Head of caudate nucleus (tissue), 42 donors: Measurements from ENCODE around the gene F10.
"Not testable (repeated sequence)": the region's sequence is repeated elsewhere in the genome, so short reads cannot be mapped to it uniquely, and the experiment has no call there.

ENCODE experiments used
- DNase-seq, 42 donors: peaks; one replicate each; pipeline versions ENCODE4 v3.0.0 to v3.0.0-alpha.2; 2020 to 2021; ENCODE audit warnings: mixed read lengths in 7 of 42
- intact Hi-C: fragments of 100-400 bp; cut with DNase I; formaldehyde crosslinking; loops from one replicate; pipeline ENCODE4 v1.15.0; 2022

Gene F10

DNA sequence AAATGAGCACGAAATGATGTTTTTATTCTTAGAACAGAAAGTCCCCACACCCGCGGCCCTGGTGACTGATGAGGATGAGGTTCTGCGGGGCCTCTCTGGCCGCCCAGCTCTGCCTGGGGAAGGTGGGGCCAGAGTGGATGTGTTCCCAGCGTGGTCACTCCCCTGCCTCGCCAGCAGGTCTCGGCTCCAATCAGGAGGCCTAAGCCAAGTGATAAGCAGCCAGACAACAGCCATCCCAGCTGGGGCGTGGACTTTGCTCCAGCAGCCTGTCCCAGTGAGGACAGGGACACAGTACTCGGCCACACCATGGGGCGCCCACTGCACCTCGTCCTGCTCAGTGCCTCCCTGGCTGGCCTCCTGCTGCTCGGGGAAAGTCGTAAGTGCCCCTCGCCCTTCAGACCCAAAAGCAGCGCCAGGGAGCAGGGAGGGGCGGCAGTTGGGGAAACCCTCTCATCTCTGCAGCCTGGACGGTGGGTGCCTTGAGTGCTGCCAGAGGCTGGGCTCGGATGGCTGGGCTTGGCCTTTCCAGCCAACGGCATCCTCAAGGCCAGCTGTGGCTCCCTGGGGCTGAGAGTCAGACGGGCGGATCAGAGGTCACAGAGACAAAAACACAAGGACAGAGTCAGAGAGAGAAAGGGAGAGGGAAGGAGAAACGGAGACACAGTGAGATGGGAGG is at the start of gene F10:
Gene F10 (plus strand): TSS at position 250 of the 676 bp plus-strand sequence. CDS start 57 bp downstream, at position 307.
- intact Hi-C loops: no loop called here
- DNase-seq: peak in 12 of 42 donors; percentile 7 to 40 (median 16)

DNA sequence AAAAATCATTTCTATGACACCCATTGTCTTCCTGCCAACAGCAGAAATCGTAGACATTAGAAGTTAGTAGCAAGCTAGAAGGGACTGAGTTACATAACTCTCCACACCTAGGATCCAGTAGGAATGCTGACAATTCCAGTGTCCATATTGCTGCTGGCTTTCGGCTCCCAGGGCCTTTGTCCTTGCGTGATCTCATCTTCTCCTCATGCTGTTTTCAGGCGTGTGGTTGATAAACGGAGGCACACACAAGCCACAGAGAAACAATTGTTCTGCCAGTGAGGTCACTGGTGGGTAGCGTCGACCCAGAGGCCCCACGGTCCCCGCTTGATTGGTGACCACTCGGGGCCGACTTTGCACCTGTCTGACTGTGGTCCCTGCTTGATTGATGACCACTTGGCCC is 48.7 kb upstream of the F10 start:
- DNase-seq: peak in 2 of 42 donors; percentile 1 to 47
- intact Hi-C loops: no loop called here

DNA sequence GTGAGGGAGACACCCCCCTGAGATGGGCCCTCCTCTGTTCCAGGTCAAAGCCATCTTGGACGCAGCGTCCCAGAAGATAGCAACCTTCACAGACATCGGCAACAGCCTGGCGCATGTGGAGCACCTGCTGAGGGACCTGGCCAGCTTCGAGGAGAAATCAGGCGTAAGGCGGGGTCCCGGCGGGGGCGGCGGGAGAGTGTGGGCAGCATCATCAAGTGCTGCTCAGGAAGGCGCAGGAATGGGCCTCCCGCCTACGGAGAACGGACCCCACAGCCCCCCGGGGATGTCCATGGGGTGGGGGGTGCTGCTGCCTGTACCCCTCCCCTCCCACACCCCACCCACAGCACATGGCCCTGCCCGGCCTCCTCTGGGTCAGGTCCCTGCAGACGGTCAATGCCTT is 48.2 kb upstream of the F10 start:
- DNase-seq: peak in 1 of 42 donors; percentile 3
- intact Hi-C loops: no loop called here

DNA sequence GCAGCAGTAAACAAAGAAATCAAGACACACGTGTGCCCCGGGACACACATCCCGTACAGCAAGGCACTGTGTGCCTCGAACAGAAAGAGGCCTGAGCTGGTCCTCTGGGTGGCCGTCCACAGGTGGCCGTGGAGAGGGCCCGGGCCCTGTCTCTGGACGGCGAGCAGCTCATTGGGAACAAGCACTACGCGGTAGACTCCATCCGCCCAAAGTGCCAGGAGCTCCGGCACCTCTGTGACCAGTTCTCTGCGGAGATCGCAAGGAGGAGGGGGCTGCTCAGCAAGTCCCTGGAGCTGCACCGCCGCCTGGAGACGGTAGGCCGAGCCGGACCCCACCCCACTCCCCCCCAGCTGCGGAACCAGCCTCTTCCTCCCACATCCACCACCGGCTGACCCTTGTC is 47.7 kb upstream of the F10 start:
- intact Hi-C loops: no loop called here
- DNase-seq: peak in 1 of 42 donors; percentile 3

DNA sequence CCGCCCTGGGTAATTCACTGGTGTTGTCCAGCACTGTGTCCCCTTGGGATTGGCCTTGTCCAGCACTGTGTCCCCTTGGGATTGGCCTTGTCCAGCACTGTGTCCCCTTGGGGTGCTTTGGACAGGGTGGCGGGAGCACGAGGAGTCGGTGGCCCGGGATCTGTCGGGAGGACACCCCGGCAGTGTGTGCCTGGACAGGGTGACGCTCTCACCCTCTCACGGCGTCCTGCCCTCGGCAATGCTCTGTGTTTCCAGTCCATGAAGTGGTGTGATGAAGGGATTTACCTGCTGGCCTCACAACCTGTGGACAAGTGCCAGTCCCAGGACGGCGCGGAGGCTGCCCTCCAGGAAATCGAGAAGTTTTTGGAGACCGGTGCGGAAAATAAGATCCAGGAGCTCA is 46.9 kb upstream of the F10 start:
- intact Hi-C loops: no loop called here
- DNase-seq: peak in 1 of 42 donors; percentile 1

- DNase-seq: peak in 1 of 42 donors; percentile 3
- intact Hi-C loops: no loop called here
Observed at GRCh38 chr13:113076681-113077401, 45.8 kb upstream of the F10 start.

GRCh38 chr13:113077566-113077952 is 45.0 kb upstream of the F10 start:
- intact Hi-C loops: no loop called here
- DNase-seq: peak in 1 of 42 donors; percentile 3

- DNase-seq: peak in 1 of 42 donors; percentile 3
- intact Hi-C loops: no loop called here
Observed at GRCh38 chr13:113077953-113078901, 44.4 kb upstream of the F10 start.

DNA sequence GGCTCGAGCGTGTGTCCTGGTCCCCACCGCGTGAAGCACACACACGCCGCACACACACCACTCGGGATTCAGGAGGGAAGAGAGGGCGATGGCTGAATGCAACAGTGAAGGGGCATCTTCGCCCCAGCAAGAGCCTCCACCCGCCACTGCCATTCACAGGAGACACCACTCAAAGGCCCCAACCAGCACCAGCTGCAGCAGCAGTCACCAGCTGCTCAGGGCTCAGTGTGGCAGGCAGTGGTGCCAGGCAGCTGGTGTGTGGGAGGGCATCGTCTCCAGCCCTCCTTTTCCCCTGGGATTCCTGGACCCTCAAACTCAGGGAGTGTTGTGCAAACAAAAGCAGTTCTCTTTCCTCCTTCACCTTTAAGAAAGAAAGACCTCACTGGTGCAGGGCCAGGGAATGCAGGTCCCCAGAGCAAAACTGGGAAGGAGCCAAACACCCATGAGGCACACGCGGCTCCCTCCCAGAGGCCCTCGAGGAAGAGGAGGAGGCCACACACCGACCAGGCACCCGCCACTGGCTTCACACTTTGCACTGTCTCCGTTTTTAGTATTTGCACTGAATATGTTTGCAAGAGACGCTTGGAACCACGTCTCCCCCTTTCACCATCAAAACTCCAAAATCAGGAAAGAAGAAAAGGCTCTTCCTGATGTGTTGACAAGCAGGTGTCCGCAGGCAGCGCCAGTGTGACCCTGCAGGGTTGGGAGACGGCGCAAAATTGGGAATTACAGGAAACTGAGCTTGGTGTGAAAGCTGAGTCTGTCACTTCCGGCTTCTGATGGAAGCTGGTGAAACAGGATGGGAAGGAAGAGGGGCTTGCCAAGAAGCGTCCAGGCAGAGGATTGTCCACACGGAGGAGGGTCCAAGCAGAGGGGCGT is 43.5 kb upstream of the F10 start:
- peak; percentile 47 to 89 (median 74) for DNase-seq
- intact Hi-C loops: no loop called here

DNA sequence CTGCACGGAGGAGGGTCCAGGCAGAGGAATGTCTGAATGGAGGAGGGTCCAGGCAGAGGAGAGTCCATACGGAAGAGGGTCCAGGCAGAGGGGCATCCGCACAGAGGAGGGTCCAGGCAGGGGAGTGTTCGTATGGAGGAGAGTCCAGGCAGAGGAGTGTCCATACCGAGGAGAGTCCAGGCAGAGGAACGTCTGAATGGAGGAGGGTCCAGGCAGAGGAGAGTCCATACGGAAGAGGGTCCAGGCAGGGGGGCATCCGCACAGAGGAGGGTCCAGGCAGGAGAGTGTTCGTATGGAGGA is 42.9 kb upstream of the F10 start:
- intact Hi-C loops, DNase-seq: not testable (repeated sequence)

GRCh38 chr13:113080361-113080831 is 42.2 kb upstream of the F10 start:
- intact Hi-C loops: no loop called here
- no peak for DNase-seq

DNA sequence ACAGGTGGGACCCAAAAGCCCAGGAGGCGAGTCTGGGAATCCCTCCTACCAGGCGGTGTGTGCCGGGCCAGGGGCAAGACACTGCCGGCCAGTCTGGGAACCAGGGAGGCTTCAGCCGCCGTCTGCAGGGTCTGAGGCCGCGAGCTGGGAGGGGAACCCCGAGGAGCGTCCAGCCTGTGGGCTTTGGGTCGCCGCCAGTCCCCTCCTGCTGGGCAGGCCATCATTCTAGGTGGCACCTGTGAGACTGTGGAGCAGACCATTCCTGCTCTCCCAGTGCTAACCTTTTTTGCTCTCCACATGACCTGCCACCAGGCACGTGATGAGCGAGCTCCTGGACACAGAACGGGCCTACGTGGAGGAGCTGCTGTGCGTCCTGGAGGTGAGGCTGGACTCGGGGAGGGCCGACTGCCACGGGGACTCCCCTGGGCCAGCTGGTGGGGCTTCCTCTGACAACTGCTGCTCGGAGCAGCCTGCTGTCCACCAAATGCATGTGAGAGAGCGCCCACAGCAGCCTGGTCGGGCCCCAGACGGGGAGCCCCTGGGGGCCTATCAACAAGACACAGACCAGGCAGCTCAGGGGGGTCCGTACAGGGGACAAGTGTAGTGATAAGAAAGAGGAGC is 41.6 kb upstream of the F10 start:
- intact Hi-C loops: no loop called here
- no peak for DNase-seq

- no peak for DNase-seq
- intact Hi-C loops: no loop called here
Observed at GRCh38 chr13:113082198-113083021, 40.2 kb upstream of the F10 start.

GRCh38 chr13:113083022-113083373 is 39.6 kb upstream of the F10 start:
- intact Hi-C loops: no loop called here
- DNase-seq: no peak

GRCh38 chr13:113083402-113084061 is 39.1 kb upstream of the F10 start:
- intact Hi-C loops: no loop called here
- peak in 41 of 42 donors; percentile 50 to 90 (median 76) for DNase-seq

- DNase-seq: no peak
- intact Hi-C loops: no loop called here
Observed at GRCh38 chr13:113084094-113084942, 38.3 kb upstream of the F10 start.
